Stomach (tissue), 4 donors: ENCODE results near the gene FBXO36.

Experiments used
- CTCF ChIP-seq, 7 experiments: fragments of 450-650 bp in 4 of 7; fragments of 200-600 bp in 3 of 7; sonication (generic) in 3 of 7; IDR thresholded peaks; one replicate each; pipeline ENCODE4 v1.5.1; 2016 to 2019; ENCODE audit warnings: antibody characterized with exemption in 7 of 7, control low read depth in 2 of 7, mild to moderate bottlenecking in 1 of 7
- POLR2AphosphoS5 ChIP-seq, 3 donors: sonication (generic); formaldehyde crosslinking; IDR thresholded peaks; one replicate each; pipeline ENCODE4 v1.6.1; 2016; ENCODE audit warnings: antibody characterized with exemption in 3 of 3

- no peak for TF ChIP-seq CTCF (IDR thresholded peaks at IDR 0.05)
- TF ChIP-seq POLR2AphosphoS5 (IDR thresholded peaks at IDR 0.05), result no peak
These were observed 58.3 kb downstream of the FBXO36 start for GRCh38 chr2:229980431-229981184.
